SIG-M5 (cell line): ENCODE data around the gene MLEC.
A peak's percentile ranks its signal among the peaks of the same experiment; 100 is the strongest.

ENCODE experiments used
- DNase-seq: peaks from one replicate; lab custom pipeline; 2025; lab: John Stamatoyannopoulos, UW

The MLEC gene

DNA sequence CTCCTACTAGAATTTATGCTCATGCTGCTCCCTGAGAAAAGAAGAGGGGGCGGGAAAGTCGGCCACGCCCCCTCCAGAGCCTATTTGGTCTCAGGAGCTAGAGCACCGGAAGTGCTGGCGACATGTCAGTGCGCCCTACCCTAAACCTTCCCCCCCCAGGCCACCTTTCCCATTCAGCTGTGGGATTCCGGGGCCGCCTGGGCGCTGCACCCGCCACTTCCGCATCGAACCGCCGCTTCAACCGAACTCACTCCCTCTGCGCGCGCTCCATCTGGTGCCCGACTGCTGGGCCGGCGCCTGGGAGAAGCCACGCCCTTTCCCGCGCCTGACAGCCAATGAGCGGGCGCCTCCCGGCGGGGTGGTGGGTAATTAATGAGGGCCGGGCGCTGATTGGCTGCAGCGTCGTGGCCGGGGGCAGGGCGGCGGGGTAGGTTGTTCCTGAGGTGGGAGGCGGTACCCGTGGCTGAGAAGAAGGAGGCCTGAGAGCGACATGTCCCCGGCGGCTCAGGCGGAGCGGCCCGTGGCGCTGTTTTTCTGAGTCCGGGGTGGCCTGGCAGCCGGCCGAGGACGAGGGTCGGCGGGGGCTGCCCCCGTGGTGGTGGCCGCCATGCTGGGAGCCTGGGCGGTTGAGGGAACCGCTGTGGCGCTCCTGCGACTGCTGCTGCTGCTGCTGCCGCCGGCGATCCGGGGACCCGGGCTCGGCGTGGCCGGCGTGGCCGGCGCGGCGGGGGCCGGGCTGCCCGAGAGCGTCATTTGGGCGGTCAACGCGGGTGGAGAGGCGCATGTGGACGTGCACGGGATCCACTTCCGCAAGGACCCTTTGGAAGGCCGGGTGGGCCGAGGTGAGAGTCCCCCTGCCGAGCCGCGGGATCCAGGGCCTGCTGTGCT is at the start of gene MLEC:
Gene MLEC, plus strand, starts transcription at position 460 of the 888 bp plus-strand sequence. Its CDS starts 148 bp downstream, at position 608.
- DNase-seq = peak; percentile 92

DNA sequence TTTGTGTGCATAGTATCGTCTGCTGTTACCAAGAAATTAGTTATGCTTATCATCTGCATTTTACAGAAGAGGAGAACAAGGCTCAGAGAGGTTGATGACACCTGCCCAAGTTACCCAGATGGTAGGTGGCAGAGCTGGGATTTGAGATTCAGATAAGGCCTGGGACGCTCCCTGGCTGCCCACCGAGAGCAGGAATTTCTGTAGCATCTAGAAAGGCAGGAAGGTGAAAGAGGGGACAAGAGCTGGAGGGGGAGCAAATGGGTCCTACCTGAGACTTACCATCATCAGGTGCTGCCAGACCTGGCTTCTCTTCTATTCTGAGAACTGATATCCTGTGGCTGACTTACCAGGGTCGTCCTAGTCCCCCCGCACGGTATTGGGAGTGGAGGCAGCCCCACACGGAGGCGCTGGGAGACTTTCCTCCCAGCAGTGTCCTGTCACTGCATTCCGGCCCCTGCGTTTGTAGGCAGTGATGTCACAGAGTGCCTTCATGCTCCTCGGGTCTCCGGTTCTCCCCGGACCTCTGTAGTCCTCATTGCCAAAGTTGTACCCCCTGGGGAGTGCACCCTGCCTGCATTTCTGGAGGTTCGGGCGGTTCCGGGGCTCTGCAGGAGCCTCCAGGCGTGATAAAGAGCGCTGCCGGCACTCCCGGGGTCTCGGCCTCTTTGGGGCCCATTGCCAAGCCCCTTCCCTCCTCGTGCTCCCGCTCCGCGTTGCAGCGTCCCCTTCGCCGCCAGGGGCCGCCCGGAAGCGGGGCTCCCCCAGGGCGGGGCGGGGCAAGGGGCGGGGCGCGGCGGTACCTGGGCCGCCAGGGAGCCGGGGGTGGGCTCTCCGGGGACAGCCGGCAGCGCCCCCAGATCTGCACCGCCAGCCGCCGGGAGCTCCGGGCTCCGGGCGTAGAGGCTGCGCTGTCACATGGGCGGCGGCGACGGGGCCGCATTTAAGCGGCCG is 46.9 kb upstream of the MLEC start, which contains the start of gene CABP1:
Gene CABP1, plus strand, starts transcription at position 856 of the 951 bp plus-strand sequence. Its CDS starts 60 bp downstream, at position 916.
- DNase-seq = no peak

DNA sequence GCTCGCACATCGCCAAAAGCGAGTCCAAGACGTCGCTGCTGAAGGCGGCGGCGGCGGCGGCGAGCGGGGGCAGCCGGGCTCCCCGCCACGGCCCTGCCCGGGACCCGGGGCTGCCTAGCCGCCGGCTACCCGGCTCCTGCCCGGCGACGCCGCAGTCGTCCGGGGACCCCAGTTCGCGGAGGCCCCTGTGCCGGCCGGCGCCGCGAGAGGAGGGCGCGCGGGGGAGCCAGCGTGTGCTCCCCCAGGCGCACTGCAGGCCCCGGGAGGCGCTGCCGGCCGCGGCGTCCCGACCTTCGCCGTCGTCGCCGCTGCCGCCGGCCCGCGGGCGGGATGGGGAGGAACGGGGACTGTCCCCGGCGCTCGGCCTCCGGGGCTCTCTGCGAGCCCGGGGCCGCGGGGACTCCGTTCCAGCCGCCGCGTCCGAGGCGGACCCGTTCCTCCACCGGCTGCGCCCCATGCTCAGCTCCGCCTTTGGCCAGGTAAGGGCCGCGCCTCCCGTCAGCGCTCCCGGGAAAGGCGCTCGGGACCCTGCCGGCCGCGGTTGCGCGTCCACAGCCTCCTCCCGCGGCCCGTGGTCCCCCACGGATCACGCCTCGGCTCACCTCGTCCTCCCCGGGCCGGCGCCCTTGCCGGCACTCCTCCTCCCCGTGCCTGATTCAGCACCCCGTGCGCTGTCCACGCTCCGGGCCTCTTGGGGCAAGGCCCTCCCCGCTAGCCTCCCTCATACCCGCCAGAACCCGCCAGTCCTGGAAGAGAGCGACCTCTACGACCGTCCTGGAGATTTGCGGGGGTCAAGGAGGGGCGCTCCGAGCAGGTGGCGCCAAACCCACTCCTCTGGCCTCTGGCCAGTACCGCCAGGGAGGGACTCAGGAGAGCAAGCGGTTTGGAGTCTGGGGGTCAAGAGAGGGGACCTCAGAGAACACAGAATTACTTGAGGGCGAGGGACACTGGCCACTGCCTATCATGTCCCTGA is 45.8 kb upstream of the MLEC start:
- DNase-seq = no peak

DNA sequence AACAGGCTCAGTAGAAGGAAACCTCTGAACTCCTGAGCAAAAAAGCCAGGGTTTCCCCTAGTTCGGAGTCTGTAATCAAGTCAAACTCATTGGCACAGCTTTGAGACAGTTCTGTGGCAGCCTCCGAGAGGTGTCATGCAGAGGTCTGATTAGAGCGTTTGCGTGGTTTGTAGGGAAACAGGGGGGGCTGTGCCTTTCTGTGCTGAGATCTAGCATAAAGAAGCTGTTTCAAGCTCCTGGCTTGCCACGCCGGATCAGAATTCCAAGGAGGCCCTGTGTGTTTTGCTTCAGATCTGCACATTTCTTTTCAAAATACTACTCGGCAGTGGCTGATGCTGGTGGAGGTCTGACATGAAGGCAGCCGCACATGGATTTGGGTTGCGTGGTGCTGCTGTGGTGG is 44.8 kb upstream of the MLEC start:
- no peak for DNase-seq

GRCh38 chr12:120642826-120643225 is 44.1 kb upstream of the MLEC start:
- no peak for DNase-seq

GRCh38 chr12:120643574-120643973 is 43.4 kb upstream of the MLEC start:
- DNase-seq = no peak

DNA sequence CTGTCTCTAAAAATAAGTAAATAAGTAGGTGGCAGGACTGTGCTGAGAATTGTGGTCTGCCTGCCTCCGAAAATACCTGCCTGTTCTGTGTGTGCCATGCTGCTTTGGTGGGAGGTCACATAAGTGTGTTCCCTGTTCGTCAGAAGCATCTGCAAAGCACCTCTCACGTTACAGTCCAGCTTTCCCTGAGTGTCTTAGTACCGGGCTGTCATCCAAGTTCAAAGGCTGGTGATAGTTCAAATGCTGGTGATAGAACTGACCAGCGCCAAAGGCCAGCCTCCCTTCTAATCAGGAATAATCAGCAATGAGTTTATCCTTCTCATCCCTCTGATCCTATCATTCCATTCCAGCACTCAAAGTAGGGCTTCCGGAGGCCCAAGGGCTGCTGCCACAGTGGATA is 40.9 kb upstream of the MLEC start:
- DNase-seq = no peak

GRCh38 chr12:120647375-120647755 is 39.6 kb upstream of the MLEC start:
- DNase-seq = no peak

DNA sequence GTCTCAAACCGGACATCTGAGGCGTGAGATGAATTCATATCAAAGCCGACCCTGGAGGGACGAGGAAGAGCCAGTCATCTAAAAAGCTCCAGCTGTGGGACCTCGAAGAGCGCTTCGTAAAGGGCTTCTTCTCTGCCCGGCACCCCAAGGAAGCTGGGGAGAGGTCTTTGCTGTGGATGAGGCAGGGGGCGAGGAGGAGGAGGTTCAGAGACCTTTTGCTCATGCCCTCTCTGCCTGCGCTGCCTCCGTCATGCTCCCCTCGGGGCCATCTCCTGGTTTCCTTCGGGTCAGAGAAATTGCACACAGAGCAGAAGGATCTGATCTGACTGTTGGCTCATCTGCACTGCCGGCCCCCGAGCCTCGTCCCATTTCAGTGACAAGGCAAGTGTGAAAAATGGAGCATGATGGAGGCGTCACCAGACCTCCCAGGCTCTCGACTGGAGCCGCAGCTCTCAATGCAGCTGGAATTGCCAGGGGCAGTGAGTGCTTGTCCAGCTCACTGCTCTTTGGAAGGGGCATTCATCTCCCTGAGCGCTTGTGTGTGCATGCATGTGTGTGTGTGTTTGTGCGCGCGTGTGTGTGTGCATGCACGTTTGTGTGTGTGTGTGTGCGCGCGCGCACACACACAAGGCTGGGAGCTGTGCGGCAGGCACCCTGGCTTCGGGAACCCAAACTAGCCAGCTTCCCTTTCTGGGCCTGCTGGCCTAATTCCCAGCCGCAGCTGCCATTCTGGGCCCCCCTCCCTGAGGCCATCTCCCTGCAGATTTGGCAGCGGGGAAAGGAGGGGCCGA is 37.3 kb upstream of the MLEC start:
- no peak for DNase-seq

DNA sequence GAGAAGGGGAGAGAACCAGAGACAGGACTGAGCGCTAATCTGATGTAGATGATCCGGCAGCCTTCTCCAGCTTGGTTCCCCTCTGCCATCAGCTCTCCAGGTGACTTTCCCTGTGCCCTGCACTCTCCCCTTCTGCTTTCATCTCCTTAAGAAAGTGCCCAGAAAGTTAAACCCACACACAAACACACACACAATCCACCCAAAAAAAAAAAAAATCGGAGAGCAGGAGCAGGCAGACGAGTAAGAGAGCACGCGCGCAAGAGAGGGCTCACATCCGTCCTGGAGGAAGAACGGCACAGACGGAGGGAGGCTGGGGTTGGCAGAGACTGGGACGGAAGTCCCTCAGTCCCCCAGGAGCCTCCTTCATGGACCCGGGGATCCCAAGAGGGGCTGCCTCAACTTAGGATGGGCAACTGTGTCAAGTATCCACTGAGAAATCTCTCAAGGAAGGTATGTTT is 36.7 kb upstream of the MLEC start:
- DNase-seq = no peak

GRCh38 chr12:120651821-120652220 is 35.1 kb upstream of the MLEC start:
- DNase-seq = no peak

DNA sequence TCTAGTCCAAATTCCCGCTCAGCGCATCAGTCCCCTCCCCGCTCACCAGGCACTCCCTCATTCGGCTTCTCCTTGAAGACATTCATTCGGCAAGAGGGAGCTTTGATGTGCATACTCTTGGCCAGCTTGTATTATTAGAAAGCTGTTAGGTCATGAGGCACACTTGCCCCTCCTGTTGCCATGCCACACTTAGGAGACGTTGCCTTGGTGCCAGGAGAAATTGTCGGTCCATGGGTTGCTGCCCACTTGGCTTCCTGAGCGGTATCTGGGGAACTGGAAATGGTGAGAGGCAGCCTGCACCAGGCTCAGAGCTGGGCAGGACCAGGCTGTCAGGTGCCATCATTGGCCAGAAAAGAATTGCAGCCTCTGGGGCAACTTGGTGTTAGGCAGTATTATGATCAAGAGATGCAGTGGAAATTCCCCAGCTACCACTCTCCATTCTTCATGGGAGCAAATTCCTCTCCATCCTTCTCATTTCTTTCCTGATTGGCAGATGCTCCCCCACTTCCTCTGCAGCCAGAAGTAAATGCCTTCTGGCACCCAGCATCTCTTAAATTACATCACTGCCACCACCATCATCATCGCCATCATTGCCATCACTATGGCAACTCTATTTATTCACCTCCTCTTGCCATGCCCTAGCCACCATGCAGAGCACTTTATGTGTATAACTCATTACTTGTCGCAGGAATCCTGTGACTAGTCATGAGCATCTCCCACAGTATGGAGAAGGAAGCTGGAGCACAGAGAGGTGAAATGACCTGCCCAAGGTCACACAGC is 34.1 kb upstream of the MLEC start:
- DNase-seq = no peak

- no peak for DNase-seq
These were observed 33.3 kb upstream of the MLEC start for GRCh38 chr12:120653611-120654010.

DNA sequence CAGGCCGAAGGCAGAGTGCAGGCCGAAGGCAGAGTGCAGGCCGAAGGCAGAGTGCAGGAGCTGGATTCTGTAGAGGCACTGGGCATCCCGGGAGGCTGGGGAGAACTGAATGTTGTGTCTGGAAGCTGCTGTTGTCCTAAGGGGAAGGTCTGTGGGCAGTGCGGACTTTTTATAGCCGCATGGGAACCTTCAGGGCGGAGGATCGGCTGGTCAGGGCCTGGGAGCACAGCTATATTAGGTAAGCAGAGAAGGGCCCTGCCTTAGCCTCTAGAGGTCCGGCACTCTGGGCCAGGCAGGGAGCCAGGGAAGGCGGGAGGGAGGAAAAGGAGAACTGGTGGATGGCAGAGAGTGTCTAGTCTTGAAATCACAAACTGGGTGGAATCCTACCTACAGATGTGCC is 32.3 kb upstream of the MLEC start:
- no peak for DNase-seq

DNA sequence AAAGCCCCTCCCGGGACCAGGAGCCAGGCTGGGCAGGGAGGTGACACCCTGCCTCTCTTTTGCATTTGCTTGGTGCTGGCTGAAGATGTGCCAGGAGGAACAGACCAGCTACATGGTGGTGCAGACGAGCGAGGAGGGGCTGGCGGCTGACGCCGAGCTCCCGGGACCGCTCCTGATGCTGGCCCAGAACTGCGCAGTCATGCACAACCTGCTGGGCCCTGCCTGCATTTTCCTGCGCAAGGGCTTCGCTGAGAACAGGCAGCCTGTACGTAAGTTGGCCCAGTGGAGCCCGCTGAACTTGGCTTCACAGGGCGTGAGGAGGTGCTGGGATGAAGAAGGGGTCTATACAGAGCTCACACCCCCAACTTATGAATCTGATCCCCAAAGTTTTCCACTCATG is 30.9 kb upstream of the MLEC start:
- no peak for DNase-seq

DNA sequence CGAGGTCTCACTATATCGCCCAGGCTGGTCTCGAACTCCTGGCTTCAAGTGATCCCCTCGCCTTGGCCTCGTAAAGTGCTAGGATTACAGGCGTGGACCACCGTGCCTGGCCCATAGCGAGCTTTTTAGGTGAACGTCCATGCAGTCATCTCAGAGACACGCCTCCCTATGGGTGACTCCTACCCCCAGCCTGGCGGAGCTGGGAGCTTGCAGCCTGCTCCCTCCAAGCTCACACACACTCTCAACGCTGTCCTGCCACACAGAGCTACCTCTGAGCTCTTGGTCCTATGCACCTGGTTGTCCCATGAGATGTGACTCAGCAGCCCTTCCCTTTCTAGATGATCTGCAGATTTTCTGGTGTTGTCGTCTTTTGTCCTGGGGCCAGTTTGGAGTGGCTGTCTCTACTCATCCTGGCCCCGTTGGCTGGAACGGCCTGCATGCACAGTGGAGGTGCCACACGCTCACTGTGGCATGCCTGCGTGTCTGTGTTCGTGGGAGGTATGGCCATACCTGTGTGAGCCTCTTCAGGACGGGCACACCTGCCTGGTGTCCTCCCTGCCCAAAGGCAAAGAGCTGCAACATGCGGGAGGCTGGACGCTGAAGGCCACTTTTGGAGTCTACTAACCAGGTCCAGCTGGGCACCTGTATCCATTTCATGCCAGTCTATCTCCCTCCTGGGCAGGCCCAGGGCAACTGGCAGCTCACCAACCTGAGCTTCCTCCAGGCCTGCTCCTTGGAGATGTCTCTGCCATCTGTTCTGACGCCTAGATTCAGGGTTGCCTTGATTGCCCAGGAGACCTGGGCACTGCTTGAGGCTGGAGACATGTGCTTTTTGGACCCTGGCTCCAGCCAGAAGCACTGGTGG is 28.4 kb upstream of the MLEC start:
- no peak for DNase-seq

DNA sequence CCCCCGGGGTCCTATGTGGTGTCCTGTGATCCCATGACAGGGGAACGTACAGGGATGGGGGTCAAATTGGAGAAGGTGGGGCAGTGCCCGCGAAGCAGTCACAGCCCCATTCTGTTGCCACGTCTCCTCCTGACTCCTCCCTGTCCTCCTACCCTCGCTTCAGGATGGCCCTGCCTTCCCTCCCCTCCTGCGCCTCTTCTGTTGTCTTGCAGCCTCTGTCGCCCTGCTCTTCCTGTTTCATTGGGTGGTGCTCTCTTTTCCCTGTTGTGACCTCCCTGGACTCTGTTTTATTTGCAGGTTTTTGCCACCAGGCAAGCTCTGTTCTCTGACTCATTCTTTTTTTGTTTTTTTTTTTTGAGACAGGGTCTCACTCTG is 27.8 kb upstream of the MLEC start:
- DNase-seq = no peak

DNA sequence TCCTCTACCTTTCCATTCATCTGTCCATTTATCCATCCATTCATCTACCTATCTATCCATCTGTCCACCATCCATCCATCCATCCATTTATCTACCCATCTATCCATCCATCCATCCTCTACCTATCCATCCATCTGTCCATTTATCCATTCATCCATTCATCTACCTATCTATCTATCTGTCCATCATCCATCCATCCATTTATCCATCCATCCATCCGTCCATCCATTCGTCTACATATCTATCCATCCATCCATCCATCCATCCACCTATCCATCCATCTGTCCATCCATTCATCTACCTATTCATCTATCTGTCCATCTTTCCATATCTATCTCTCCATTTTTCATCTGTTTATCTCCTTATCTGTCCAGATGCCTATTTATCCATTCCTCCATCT is 25.5 kb upstream of the MLEC start:
- no peak for DNase-seq

GRCh38 chr12:120662879-120663278 is 24.1 kb upstream of the MLEC start:
- DNase-seq = no peak
